B cell (primary cell): Measurements from ENCODE around the gene TFCP2. TPM values are rescaled to one million over a fixed set of nuclear protein-coding genes. Genes with fewer than 3 reads are reported as not detected.

Experiments used
- ATAC-seq: fragments of 200-7000 bp; cut with Tn5 transposase; one replicate; pipeline ENCODE4 v1.10.0; 2021; ENCODE audit warnings: low read depth, mild to moderate bottlenecking, moderate number of reproducible peaks, moderate library complexity
- CTCF ChIA-PET: fragments of 350-600 bp; sonication (Branson Sonifier 250); formaldehyde crosslinking; loops from one replicate; lab custom pipeline; 2021; ENCODE audit warnings: antibody characterized with exemption, inconsistent platforms; lab: Charles Lee
- POLR2A ChIA-PET: fragments of 350-600 bp; sonication (Branson Sonifier 250); formaldehyde crosslinking; loops from one replicate; lab custom pipeline; 2021; ENCODE audit warnings: antibody characterized with exemption; lab: Charles Lee
- DNase-seq: peaks from one replicate; pipeline ENCODE4 v3.0.0; 2013
- H2AFZ ChIP-seq: 2 replicates; pipeline ENCODE4 v1.6.1; 2012; ENCODE audit warnings: mild to moderate bottlenecking, low read depth, low read length; ENCODE audit not compliant: insufficient read depth, poor library complexity, severe bottlenecking
- H3K27ac ChIP-seq, 2 donors: 1 replicate in 1 of 2; 2 replicates in 1 of 2; pipeline ENCODE4 v1.5.1; 2012 to 2013; ENCODE audit warnings: low read length in 2 of 2, mild to moderate bottlenecking in 2 of 2, moderate library complexity in 1 of 2
- H3K27me3 ChIP-seq, 4 experiments: fragments of 200-600 bp in 1 of 4; sonication (generic) in 1 of 4; replicated peaks in 1 of 4; 1 replicate in 2 of 4; 2 replicates in 2 of 4; pipeline versions ENCODE4 v1.6.1 to v1.7.0; 2013 to 2016; ENCODE audit warnings: low read length in 3 of 4, mild to moderate bottlenecking in 2 of 4, mixed read lengths in 1 of 4, moderate library complexity in 1 of 4; ENCODE audit not compliant: insufficient read depth in 4 of 4, control insufficient read depth in 3 of 4; ENCODE audit errors: control extremely low read depth in 1 of 4
- H3K36me3 ChIP-seq, 2 experiments: replicated peaks in 1 of 2; 1 replicate in 1 of 2; 2 replicates in 1 of 2; pipeline versions ENCODE4 v1.6.1 to v1.7.1; 2013; ENCODE audit warnings: low read length in 1 of 2; ENCODE audit not compliant: insufficient read depth in 2 of 2, control insufficient read depth in 1 of 2; ENCODE audit errors: control extremely low read depth in 1 of 2, extremely low read depth in 1 of 2
- H3K4me1 ChIP-seq, 2 donors: fragments of 200-600 bp in 1 of 2; sonication (generic) in 1 of 2; 1 replicate in 1 of 2; 2 replicates in 1 of 2; pipeline versions ENCODE4 v1.5.1 to v1.6.1; 2013 to 2017; ENCODE audit warnings: low read length in 2 of 2; ENCODE audit not compliant: control insufficient read depth in 2 of 2, insufficient read depth in 2 of 2
- H3K4me2 ChIP-seq: replicated peaks from 2 replicates; pipeline ENCODE3; 2012; ENCODE audit warnings: mild to moderate bottlenecking, low read depth, low read length; ENCODE audit not compliant: poor library complexity, severe bottlenecking
- H3K4me3 ChIP-seq, 5 experiments: fragments of 200-600 bp in 1 of 5; sonication (generic) in 1 of 5; 1 replicate in 3 of 5; 2 replicates in 2 of 5; pipeline versions ENCODE4 v1.5.1 to v1.7.0; 2011 to 2016; ENCODE audit warnings: low read length in 4 of 5, mild to moderate bottlenecking in 4 of 5, low read depth in 2 of 5, control low read depth in 1 of 5, moderate library complexity in 1 of 5; ENCODE audit not compliant: insufficient read depth in 1 of 5; ENCODE audit errors: control extremely low read depth in 1 of 5, extremely low read depth in 1 of 5
- H3K79me2 ChIP-seq: fragments of 200-600 bp; sonication (generic); one replicate; pipeline ENCODE4 v1.6.0; 2016; ENCODE audit warnings: low read length; ENCODE audit not compliant: control insufficient read depth, insufficient read depth
- H3K9ac ChIP-seq: fragments of 200-600 bp; sonication (generic); 2 replicates; pipeline ENCODE4 v1.6.1; 2017; ENCODE audit warnings: mild to moderate bottlenecking, low read length, moderate library complexity
- H3K9me3 ChIP-seq, 3 donors: one replicate each; pipeline versions ENCODE4 v1.6.1 to v1.7.1; 2013; ENCODE audit warnings: low read length in 2 of 3; ENCODE audit not compliant: control insufficient read depth in 2 of 3, insufficient read depth in 1 of 3; ENCODE audit errors: control extremely low read depth in 1 of 3
- H4K20me1 ChIP-seq: 2 replicates; pipeline ENCODE4 v1.6.0; 2012; ENCODE audit warnings: mild to moderate bottlenecking, low read length; ENCODE audit not compliant: insufficient read depth, control insufficient read depth, poor library complexity, severe bottlenecking
- H3K27ac Mint-ChIP-seq: one replicate; pipeline ENCODE4 v1.8.0; 2021; ENCODE audit warnings: mixed read lengths
- H3K27me3 Mint-ChIP-seq: one replicate; pipeline ENCODE4 v1.8.0; 2021; ENCODE audit warnings: mixed read lengths
- H3K4me1 Mint-ChIP-seq: one replicate; pipeline ENCODE4 v1.8.0; 2021; ENCODE audit warnings: mixed read lengths
- H3K4me3 Mint-ChIP-seq: one replicate; pipeline ENCODE4 v1.8.0; 2021; ENCODE audit warnings: mixed read lengths
- H3K9me3 Mint-ChIP-seq: one replicate; pipeline ENCODE4 v1.8.0; 2022; ENCODE audit warnings: mixed read lengths; ENCODE audit not compliant: insufficient read depth
- CTCF ChIP-seq: fragments of 200-600 bp; IDR thresholded peaks from one replicate; pipeline ENCODE4 v1.8.0; 2022; ENCODE audit warnings: antibody characterized with exemption, mild to moderate bottlenecking
- EZH2 ChIP-seq: IDR thresholded peaks from 2 replicates; pipeline ENCODE4 v1.6.1; 2012; ENCODE audit warnings: borderline replicate concordance, low read depth, mild to moderate bottlenecking, moderate library complexity, low read length; ENCODE audit not compliant: insufficient read depth, poor library complexity, severe bottlenecking
- WGBS: methylation state at CpG from one replicate; pipeline ENCODE4 v1.1.5; 2013; ENCODE audit warnings: missing lambda C conversion rate; ENCODE audit not compliant: insufficient coverage; 5-methylcytosine and 5-hydroxymethylcytosine counted together
- intact Hi-C: fragments of 100-400 bp; cut with micrococcal nuclease; formaldehyde crosslinking; loops from one replicate; pipeline ENCODE4 v1.10.0; 2022
- polyA plus RNA-seq: library from polyadenylated mRNA; depleted of rRNA; stranded (reverse); fragments of >200 nt; gene quantifications from 2 replicates; pipeline ENCODE4 v1.2.3, GENCODE V29; 2012
- total RNA-seq, 2 donors: library from RNA; stranded (reverse); fragments of 120-200 nt in 1 of 2; gene quantifications; 1 replicate in 1 of 2; 2 replicates in 1 of 2; pipeline versions ENCODE4 v1.2.3 to v1.2.4, GENCODE V29; 2013 to 2022

TFCP2 gene
- total and polyA plus RNA-seq, 2 donors (not counting 1 experiment from before 2014, with no cell fraction given) = 12.1 to 38.8 TPM

GRCh38 chr12:51098611-51099010, 74.3 kb downstream of the TFCP2 start:
- TF ChIP-seq CTCF (no peak), EZH2 (no peak)
- Histone ChIP-seq H3K27me3 (no peaks in the 10 kb centered on the region), H3K4me3 (no peak overlapping the region), H4K20me1 (no peaks in the 10 kb centered on the region), H3K36me3 (peaks cover 5 to 59% of the 10 kb centered on the region in 2 experiments), H3K4me2 (no peak overlapping the region), H2AFZ (no peak overlapping the region), H3K4me1 (no peaks in the 10 kb centered on the region), H3K9me3 (no peaks in the 10 kb centered on the region), H3K9ac (no peak overlapping the region), H3K27ac (no peak overlapping the region), H3K79me2 (no peaks in the 10 kb centered on the region)
- Mint-ChIP-seq H3K27me3 (no peaks in the 10 kb centered on the region), H3K27ac (no peak overlapping the region), H3K4me3 (no peak overlapping the region), H3K9me3 (no peaks in the 10 kb centered on the region), H3K4me1 (no peaks in the 10 kb centered on the region)
- ATAC-seq (no peak), DNase-seq (no peak)
- CTCF ChIA-PET = no interaction called here
- 67% methylated on average over 1 of the region's 1 CpG for WGBS
- POLR2A ChIA-PET = no interaction called here
- intact Hi-C loops = no loop called here

GRCh38 chr12:51090705-51091229, 82.2 kb downstream of the TFCP2 start:
- WGBS = 100% methylated on average over 5 of the region's 10 CpGs
- no peak overlapping the region for H2AFZ ChIP-seq
- H4K20me1 ChIP-seq = no peaks in the 10 kb centered on the region
- POLR2A ChIA-PET = no interaction called here
- no peak overlapping the region for H3K27ac Mint-ChIP-seq
- H3K79me2 ChIP-seq = no peaks in the 10 kb centered on the region
- CTCF ChIA-PET = no interaction called here
- H3K4me2 ChIP-seq = no peak overlapping the region
- no peaks in the 10 kb centered on the region for H3K4me1 Mint-ChIP-seq
- no peaks in the 10 kb centered on the region for H3K9me3 Mint-ChIP-seq
- ATAC-seq (no peak), DNase-seq (no peak)
- no peak overlapping the region for H3K9ac ChIP-seq
- H3K27me3 Mint-ChIP-seq = no peaks in the 10 kb centered on the region
- H3K4me3 Mint-ChIP-seq = no peak overlapping the region
- no peaks in the 10 kb centered on the region for H3K27me3 ChIP-seq
- H3K27ac ChIP-seq = no peak overlapping the region
- H3K36me3 ChIP-seq = peaks cover 0 to 18% of the 10 kb centered on the region in 2 experiments
- H3K9me3 ChIP-seq = no peaks in the 10 kb centered on the region
- intact Hi-C loops = no loop called here
- no peak overlapping the region for H3K4me3 ChIP-seq
- TF ChIP-seq CTCF = no peak
- TF ChIP-seq EZH2 = no peak
- no peaks in the 10 kb centered on the region for H3K4me1 ChIP-seq
